Measurements from ENCODE around the gene RGS12. TPM values are rescaled to one million over a fixed set of nuclear protein-coding genes. Genes with fewer than 3 reads are reported as not detected.

RGS12 gene
- total RNA-seq, 1 experiment from 2014 or later: 16.9 TPM

DNA sequence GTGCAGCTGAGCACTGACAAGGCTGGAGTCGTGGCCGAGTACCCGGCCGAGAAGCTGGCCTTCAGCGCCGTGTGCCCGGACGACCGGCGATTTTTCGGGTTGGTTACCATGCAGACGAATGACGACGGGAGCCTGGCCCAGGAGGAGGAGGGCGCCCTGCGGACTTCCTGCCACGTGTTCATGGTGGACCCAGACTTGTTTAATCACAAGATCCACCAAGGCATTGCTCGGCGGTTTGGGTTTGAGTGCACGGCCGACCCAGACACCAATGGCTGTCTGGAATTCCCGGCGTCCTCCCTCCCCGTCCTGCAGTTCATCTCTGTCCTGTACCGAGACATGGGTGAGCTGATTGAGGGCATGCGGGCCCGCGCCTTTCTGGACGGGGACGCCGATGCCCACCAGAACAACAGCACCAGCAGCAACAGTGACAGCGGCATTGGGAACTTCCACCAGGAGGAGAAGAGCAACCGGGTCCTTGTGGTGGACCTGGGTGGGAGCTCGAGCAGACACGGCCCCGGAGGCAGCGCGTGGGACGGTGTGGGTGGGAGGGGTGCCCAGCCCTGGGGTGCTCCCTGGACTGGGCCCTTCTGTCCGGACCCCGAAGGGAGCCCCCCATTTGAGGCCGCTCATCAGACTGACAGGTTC, 24.3 kb downstream of the RGS12 start:
- H4K20me1 ChIP-seq (ENCODE audit: control insufficient read depth, insufficient read depth, insufficient read length): no peaks in the 10 kb centered on the region

More for the DNA sequence above, 24.3 kb downstream of the RGS12 start:
- Mint-ChIP-seq H3K27me3 (ENCODE audit: low read depth) (no peaks in the 10 kb centered on the region; the same call in 1 of the 2 replicates), H3K4me1 (peaks cover 5 to 16% of the 10 kb centered on the region in 2 experiments), H3K27ac (no peak overlapping the region; a peak in 1 of 7 replicates), H3K36me3 (ENCODE audit: insufficient read depth in 1 of 3, low read depth in 3 of 3) (peaks cover 2 to 23% (median 15%) of the 10 kb centered on the region in 3 experiments; a peak in 5 of 7 replicates), H3K4me3 (no peak overlapping the region), H3K9me3 (no peaks in the 10 kb centered on the region)
- no peak overlapping the region for H2BK12ac ChIP-seq (ENCODE audit: insufficient read length, low read depth, low read length)
- H3K4me2 ChIP-seq (ENCODE audit: insufficient read depth, insufficient read length, low read length): no peak overlapping the region
- H3K9ac ChIP-seq (ENCODE audit: extremely low read depth, insufficient read length, low read length): no peak overlapping the region
- no peak overlapping the region for H3T11ph ChIP-seq (ENCODE audit: low read length)
- no peak overlapping the region; the same call in 1 of the 2 replicates for H3K14ac ChIP-seq (ENCODE audit: insufficient read depth, low read length)
- no peaks in the 10 kb centered on the region; the same call in 1 of the 2 replicates for H3K27me3 ChIP-seq (ENCODE audit: insufficient read depth, low read length)
- no peak overlapping the region for H2BK120ac ChIP-seq (ENCODE audit: low read depth, low read length, poor library complexity, severe bottlenecking)
- DNase-seq: peak; percentile 25
- no peak overlapping the region for H3K27ac ChIP-seq (ENCODE audit: insufficient read length, low read depth, low read length)
- no peak overlapping the region for H4K8ac ChIP-seq (replicated peaks; ENCODE audit: insufficient read length, low read depth, low read length)
- no peaks in the 10 kb centered on the region for H3K23me2 ChIP-seq (ENCODE audit: insufficient read length, low read depth, low read length, poor library complexity, severe bottlenecking)
- H3K18ac ChIP-seq (ENCODE audit: insufficient read length, low read depth, low read length): no peak overlapping the region
- no peak overlapping the region for H3K23ac ChIP-seq (ENCODE audit: insufficient read length, low read depth, low read length)
- H3K56ac ChIP-seq (ENCODE audit: insufficient read length, low read depth, low read length): no peak overlapping the region
- no peak overlapping the region for H2AK5ac ChIP-seq (ENCODE audit: insufficient read length, low read length)
- H2AFZ ChIP-seq (ENCODE audit: low read length): no peak overlapping the region
- no peak overlapping the region for H4K91ac ChIP-seq (ENCODE audit: insufficient read length, low read depth, low read length)
- H3K4ac ChIP-seq (ENCODE audit: low read depth, low read length): no peak overlapping the region
- H3K79me1 ChIP-seq (ENCODE audit: insufficient read depth, low read depth, low read length, poor library complexity, severe bottlenecking): no peaks in the 10 kb centered on the region
- no peak overlapping the region for H2BK15ac ChIP-seq (ENCODE audit: low read depth, low read length)
- TF ChIP-seq, protein P1, sequence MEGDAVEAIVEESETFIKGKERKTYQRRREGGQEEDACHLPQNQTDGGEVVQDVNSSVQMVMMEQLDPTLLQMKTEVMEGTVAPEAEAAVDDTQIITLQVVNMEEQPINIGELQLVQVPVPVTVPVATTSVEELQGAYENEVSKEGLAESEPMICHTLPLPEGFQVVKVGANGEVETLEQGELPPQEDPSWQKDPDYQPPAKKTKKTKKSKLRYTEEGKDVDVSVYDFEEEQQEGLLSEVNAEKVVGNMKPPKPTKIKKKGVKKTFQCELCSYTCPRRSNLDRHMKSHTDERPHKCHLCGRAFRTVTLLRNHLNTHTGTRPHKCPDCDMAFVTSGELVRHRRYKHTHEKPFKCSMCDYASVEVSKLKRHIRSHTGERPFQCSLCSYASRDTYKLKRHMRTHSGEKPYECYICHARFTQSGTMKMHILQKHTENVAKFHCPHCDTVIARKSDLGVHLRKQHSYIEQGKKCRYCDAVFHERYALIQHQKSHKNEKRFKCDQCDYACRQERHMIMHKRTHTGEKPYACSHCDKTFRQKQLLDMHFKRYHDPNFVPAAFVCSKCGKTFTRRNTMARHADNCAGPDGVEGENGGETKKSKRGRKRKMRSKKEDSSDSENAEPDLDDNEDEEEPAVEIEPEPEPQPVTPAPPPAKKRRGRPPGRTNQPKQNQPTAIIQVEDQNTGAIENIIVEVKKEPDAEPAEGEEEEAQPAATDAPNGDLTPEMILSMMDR (conservative IDR thresholded peaks at IDR 0.05): no peak
- WGBS (ENCODE audit: extremely low coverage, insufficient read length, low lambda C conversion rate): no CpG with 5 or more reads among the region's 42 CpGs
- no peaks in the 10 kb centered on the region for H3K4me1 ChIP-seq (ENCODE audit: insufficient read depth, low read length)
- no peak overlapping the region for H4K5ac ChIP-seq (ENCODE audit: insufficient read length, low read depth, low read length)
- H3K9me3 ChIP-seq (ENCODE audit: control insufficient read depth, low read depth, low read length): no peaks in the 10 kb centered on the region
- no peak overlapping the region for H2BK5ac ChIP-seq (ENCODE audit: insufficient read length, low read length)
- H3K79me2 ChIP-seq (ENCODE audit: insufficient read depth, low read length): no peaks in the 10 kb centered on the region
- H2BK20ac ChIP-seq (ENCODE audit: low read depth, low read length, poor library complexity, severe bottlenecking): no peak overlapping the region

All from H9 (cell line).